Measurements from ENCODE around the gene NTRK2. TPM values are rescaled to one million over a fixed set of nuclear protein-coding genes. Genes with fewer than 3 reads are reported as not detected.

The NTRK2 gene
- total RNA-seq, 1 experiment from 2014 or later = not detected

DNA sequence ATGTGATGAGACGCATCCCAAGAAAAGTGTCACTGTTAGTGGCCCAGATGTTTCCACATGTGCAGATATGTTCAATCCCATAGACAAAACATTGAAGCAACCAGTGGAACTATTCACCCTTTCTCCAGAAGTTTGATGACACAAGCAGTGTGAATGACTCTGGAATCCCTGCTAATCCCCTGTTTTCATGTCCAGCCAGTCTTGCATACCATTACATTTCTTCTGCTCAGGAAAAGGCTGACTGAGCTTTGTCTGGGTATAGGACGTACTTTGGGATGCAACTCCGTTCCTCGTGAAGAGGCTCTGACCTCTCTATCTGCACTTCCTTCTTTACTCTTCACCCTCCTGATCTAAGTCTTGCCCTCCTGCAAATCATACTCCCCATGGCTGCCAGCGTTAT, 172.4 kb downstream of the NTRK2 start:
- RAD21 ChIA-PET (ENCODE audit: low non-redundant PET in 1 of 2, low total read pairs in 2 of 2, uncharacterized antibody in 2 of 2, unreplicated experiment in 2 of 2) = no interaction called here
- TF ChIP-seq POLR2AphosphoS5 (IDR thresholded peaks at IDR 0.05; ENCODE audit: low read depth, low read length) = no peak
- TF ChIP-seq ELF1 (IDR thresholded peaks at IDR 0.05; ENCODE audit: borderline replicate concordance, low read depth) = no peak
- TF ChIP-seq EGR1 (IDR thresholded peaks at IDR 0.05; ENCODE audit: low read depth) = no peak
- no peak for TF ChIP-seq TCF7L2 (IDR thresholded peaks at IDR 0.05; ENCODE audit: borderline replicate concordance, extremely low read depth, insufficient read depth, insufficient read length)
- TF ChIP-seq ZFX (IDR thresholded peaks at IDR 0.05) = no peak
- no peak for TF ChIP-seq FOSL1 (IDR thresholded peaks at IDR 0.05; ENCODE audit: low read depth)
- TF ChIP-seq YY1 (IDR thresholded peaks at IDR 0.05; ENCODE audit: extremely low read depth, insufficient replicate concordance, low read depth, low read length) = no peak
- no peak for TF ChIP-seq CBX3 (IDR thresholded peaks at IDR 0.05; ENCODE audit: low read depth)
- TF ChIP-seq, protein P1, sequence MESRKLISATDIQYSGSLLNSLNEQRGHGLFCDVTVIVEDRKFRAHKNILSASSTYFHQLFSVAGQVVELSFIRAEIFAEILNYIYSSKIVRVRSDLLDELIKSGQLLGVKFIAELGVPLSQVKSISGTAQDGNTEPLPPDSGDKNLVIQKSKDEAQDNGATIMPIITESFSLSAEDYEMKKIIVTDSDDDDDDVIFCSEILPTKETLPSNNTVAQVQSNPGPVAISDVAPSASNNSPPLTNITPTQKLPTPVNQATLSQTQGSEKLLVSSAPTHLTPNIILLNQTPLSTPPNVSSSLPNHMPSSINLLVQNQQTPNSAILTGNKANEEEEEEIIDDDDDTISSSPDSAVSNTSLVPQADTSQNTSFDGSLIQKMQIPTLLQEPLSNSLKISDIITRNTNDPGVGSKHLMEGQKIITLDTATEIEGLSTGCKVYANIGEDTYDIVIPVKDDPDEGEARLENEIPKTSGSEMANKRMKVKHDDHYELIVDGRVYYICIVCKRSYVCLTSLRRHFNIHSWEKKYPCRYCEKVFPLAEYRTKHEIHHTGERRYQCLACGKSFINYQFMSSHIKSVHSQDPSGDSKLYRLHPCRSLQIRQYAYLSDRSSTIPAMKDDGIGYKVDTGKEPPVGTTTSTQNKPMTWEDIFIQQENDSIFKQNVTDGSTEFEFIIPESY (IDR thresholded peaks at IDR 0.05; ENCODE audit: extremely low read depth, insufficient replicate concordance, low read length) = no peak
- TF ChIP-seq SP1 (IDR thresholded peaks at IDR 0.05; ENCODE audit: low read depth) = no peak
- no peak for TF ChIP-seq RAD21 (IDR thresholded peaks at IDR 0.05; ENCODE audit: low read depth)
- TF ChIP-seq CEBPB (IDR thresholded peaks at IDR 0.05; ENCODE audit: low read depth) = no peak
- no peak for TF ChIP-seq SIN3A (IDR thresholded peaks at IDR 0.05; ENCODE audit: low read depth)
- no peak for TF ChIP-seq POLR2A (IDR thresholded peaks at IDR 0.05; ENCODE audit: borderline replicate concordance, extremely low read depth, insufficient read depth, insufficient read length)
- TF ChIP-seq ZNF274 (IDR thresholded peaks at IDR 0.05; ENCODE audit: low read depth, low read length) = no peak
- TF ChIP-seq EZH2phosphoT487 (IDR thresholded peaks at IDR 0.05; ENCODE audit: borderline replicate concordance) = no peak
- TF ChIP-seq SRF (IDR thresholded peaks at IDR 0.05; ENCODE audit: low read depth) = no peak
- TF ChIP-seq, protein P2, sequence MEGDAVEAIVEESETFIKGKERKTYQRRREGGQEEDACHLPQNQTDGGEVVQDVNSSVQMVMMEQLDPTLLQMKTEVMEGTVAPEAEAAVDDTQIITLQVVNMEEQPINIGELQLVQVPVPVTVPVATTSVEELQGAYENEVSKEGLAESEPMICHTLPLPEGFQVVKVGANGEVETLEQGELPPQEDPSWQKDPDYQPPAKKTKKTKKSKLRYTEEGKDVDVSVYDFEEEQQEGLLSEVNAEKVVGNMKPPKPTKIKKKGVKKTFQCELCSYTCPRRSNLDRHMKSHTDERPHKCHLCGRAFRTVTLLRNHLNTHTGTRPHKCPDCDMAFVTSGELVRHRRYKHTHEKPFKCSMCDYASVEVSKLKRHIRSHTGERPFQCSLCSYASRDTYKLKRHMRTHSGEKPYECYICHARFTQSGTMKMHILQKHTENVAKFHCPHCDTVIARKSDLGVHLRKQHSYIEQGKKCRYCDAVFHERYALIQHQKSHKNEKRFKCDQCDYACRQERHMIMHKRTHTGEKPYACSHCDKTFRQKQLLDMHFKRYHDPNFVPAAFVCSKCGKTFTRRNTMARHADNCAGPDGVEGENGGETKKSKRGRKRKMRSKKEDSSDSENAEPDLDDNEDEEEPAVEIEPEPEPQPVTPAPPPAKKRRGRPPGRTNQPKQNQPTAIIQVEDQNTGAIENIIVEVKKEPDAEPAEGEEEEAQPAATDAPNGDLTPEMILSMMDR (IDR thresholded peaks at IDR 0.05 in 2 of 3, conservative IDR thresholded peaks at IDR 0.05 in 1 of 3; ENCODE audit: borderline replicate concordance in 1 of 3, insufficient read depth in 1 of 3, low read depth in 2 of 3, low read length in 2 of 3) = no peak
- TF ChIP-seq JUND (IDR thresholded peaks at IDR 0.05) = no peak
- no peaks in the 10 kb centered on the region for H3K79me2 ChIP-seq (ENCODE audit: insufficient read depth, low read length)
- H3K9me2 ChIP-seq (ENCODE audit: insufficient read depth) = no peaks in the 10 kb centered on the region
- BruUV-seq (replicated peaks) = no TSS peak
- H3K4me1 ChIP-seq (ENCODE audit: control insufficient read depth in 1 of 2, insufficient read depth in 2 of 2, low read length in 2 of 2) = no peaks in the 10 kb centered on the region
- no peak overlapping the region for H3K9ac ChIP-seq (ENCODE audit: low read length)
- H3K27me3 ChIP-seq (ENCODE audit: insufficient read depth, low read length) = 0 out of 2 replicates have a peak, but pooled peaks cover 6% of the 10 kb centered on the region
- H3K4me2 ChIP-seq (ENCODE audit: low read length) = no peak overlapping the region
- CTCF ChIA-PET = no interaction called here
- intact Hi-C loops (cut with micrococcal nuclease) = no loop called here
- H3K9me3 ChIP-seq (ENCODE audit: control insufficient read depth in 1 of 2, insufficient read depth in 1 of 2, low read depth in 1 of 2, low read length in 2 of 2) = no peaks in the 10 kb centered on the region
- ATAC-seq (no peak), DNase-seq (ENCODE audit: low read depth, low spot score) (no peak)
- no peaks in the 10 kb centered on the region for H3K36me3 ChIP-seq (ENCODE audit: control insufficient read depth in 1 of 2, insufficient read depth in 2 of 2, low read length in 2 of 2)
- no peaks in the 10 kb centered on the region for H4K20me1 ChIP-seq (ENCODE audit: insufficient read depth)
- no peak overlapping the region for H3K4me3 ChIP-seq (replicated peaks in 1 of 2; ENCODE audit: low read depth in 1 of 2, low read length in 2 of 2)
- POLR2A ChIA-PET = no interaction called here
- H2AFZ ChIP-seq (ENCODE audit: low read depth, low read length, poor library complexity, severe bottlenecking) = no peak overlapping the region
- no peak overlapping the region for H3K27ac ChIP-seq (ENCODE audit: low read depth, low read length)

Measured in HCT116 (cell line).